ENCODE measurements around the gene SLC19A1. TPM values are rescaled to one million over a fixed set of nuclear protein-coding genes. Genes with fewer than 3 reads are reported as not detected.

Gene SLC19A1
- total and polyA plus RNA-seq, 4 donors = 8.4 to 28.0 (median 13.0) TPM

GRCh38 chr21:45579383-45580180 is 37.3 kb upstream of the SLC19A1 start:
- no peak overlapping the region for H3K9ac ChIP-seq (ENCODE audit: low read depth in 1 of 2, low read length in 2 of 2)
- H3K36me3 ChIP-seq (ENCODE audit: control insufficient read depth in 4 of 4, insufficient read depth in 3 of 4, low read depth in 1 of 4, low read length in 3 of 4) = no peaks in the 10 kb centered on the region
- H3K9me3 ChIP-seq (ENCODE audit: control insufficient read depth in 4 of 4, low read length in 3 of 4) = peaks cover 0 to 4% (median under 1%) of the 10 kb centered on the region in 4 donors
- no peak overlapping the region for H3K27ac ChIP-seq (ENCODE audit: low read depth in 1 of 2, low read length in 2 of 2)
- peaks cover 0 to 3% (median 0%) of the 10 kb centered on the region in 4 donors for H3K4me1 ChIP-seq (ENCODE audit: control insufficient read depth in 4 of 4, insufficient read depth in 4 of 4, low read length in 3 of 4)
- DNase-seq (ENCODE audit: low spot score) = no peak
- peak in 1 of 2 donors; percentile 30 for TF ChIP-seq HNF4A (conservative IDR thresholded peaks at IDR 0.05)
- TF ChIP-seq, protein P1, sequence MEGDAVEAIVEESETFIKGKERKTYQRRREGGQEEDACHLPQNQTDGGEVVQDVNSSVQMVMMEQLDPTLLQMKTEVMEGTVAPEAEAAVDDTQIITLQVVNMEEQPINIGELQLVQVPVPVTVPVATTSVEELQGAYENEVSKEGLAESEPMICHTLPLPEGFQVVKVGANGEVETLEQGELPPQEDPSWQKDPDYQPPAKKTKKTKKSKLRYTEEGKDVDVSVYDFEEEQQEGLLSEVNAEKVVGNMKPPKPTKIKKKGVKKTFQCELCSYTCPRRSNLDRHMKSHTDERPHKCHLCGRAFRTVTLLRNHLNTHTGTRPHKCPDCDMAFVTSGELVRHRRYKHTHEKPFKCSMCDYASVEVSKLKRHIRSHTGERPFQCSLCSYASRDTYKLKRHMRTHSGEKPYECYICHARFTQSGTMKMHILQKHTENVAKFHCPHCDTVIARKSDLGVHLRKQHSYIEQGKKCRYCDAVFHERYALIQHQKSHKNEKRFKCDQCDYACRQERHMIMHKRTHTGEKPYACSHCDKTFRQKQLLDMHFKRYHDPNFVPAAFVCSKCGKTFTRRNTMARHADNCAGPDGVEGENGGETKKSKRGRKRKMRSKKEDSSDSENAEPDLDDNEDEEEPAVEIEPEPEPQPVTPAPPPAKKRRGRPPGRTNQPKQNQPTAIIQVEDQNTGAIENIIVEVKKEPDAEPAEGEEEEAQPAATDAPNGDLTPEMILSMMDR (IDR thresholded peaks at IDR 0.05; ENCODE audit: low read depth, low read length, missing input control) = no peak
- WGBS = 80% methylated on average over 29 of the region's 29 CpGs
- peaks cover 0 to 3% (median 0%) of the 10 kb centered on the region in 4 donors for H3K27me3 ChIP-seq (ENCODE audit: control insufficient read depth in 4 of 4, insufficient read depth in 4 of 4, low read length in 3 of 4)
- H3K4me3 ChIP-seq (ENCODE audit: low read depth in 1 of 3, low read length in 3 of 3) = no peak overlapping the region

DNA sequence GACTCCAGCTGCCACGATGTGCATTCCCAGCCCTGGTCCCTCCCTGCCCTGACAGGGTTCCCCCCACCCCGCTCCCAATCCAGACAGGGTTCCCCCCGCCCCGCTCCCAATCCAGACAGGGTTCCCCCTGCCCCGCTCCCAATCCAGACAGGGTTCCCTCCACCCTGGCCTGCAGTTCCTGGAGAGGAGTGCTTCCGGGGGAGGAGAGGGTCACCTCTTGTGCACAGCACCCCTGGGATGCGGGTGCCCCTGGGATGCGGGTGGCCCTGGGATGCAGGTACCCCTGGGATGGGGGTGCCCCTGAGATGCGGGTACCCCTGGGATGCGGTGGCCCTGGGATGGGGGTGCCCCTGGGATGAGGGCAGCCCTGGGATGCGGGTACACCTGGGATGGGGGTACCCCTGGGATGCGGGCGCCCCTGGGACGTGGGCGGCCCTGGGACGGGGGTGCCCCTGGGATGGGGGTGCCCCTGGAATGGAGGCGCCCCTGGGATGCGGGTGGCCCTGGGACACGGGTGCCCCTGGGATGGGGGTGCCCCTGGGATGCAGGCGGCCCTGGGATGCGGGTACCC is 36.7 kb upstream of the SLC19A1 start:
- Histone ChIP-seq H3K4me3 (ENCODE audit: low read depth in 1 of 3, low read length in 3 of 3) (no peak overlapping the region), H3K9me3 (ENCODE audit: control insufficient read depth in 4 of 4, low read length in 3 of 4) (peaks cover 0 to 4% (median 0%) of the 10 kb centered on the region in 4 donors), H3K27me3 (ENCODE audit: control insufficient read depth in 4 of 4, insufficient read depth in 4 of 4, low read length in 3 of 4) (peaks cover 0 to 1% (median 0%) of the 10 kb centered on the region in 4 donors), H3K27ac (ENCODE audit: low read depth in 1 of 2, low read length in 2 of 2) (no peak overlapping the region), H3K36me3 (ENCODE audit: control insufficient read depth in 4 of 4, insufficient read depth in 3 of 4, low read depth in 1 of 4, low read length in 3 of 4) (no peaks in the 10 kb centered on the region), H3K9ac (ENCODE audit: low read depth in 1 of 2, low read length in 2 of 2) (no peak overlapping the region), H3K4me1 (ENCODE audit: control insufficient read depth in 4 of 4, insufficient read depth in 4 of 4, low read length in 3 of 4) (peaks cover 0 to 3% (median 0%) of the 10 kb centered on the region in 4 donors)
- DNase-seq (ENCODE audit: low spot score) = no peak
- no peak for TF ChIP-seq SP1 (IDR thresholded peaks at IDR 0.05)
- TF ChIP-seq, protein P1 (IDR thresholded peaks at IDR 0.05; ENCODE audit: low read depth, low read length, missing input control) = no peak
- no peak for TF ChIP-seq RAD21 (IDR thresholded peaks at IDR 0.05)
- TF ChIP-seq GABPA (IDR thresholded peaks at IDR 0.05 in 1 of 2, conservative IDR thresholded peaks at IDR 0.05 in 1 of 2) = no peak
- no peak for TF ChIP-seq FOXA1 (IDR thresholded peaks at IDR 0.05)
- TF ChIP-seq RXRA (IDR thresholded peaks at IDR 0.05) = no peak
- TF ChIP-seq MAX (IDR thresholded peaks at IDR 0.05) = no peak
- no peak for TF ChIP-seq EGR1 (IDR thresholded peaks at IDR 0.05; ENCODE audit: low read depth in 2 of 2)
- no peak for TF ChIP-seq HNF4A (conservative IDR thresholded peaks at IDR 0.05)
- WGBS = 91% methylated on average over 21 of the region's 21 CpGs

DNA sequence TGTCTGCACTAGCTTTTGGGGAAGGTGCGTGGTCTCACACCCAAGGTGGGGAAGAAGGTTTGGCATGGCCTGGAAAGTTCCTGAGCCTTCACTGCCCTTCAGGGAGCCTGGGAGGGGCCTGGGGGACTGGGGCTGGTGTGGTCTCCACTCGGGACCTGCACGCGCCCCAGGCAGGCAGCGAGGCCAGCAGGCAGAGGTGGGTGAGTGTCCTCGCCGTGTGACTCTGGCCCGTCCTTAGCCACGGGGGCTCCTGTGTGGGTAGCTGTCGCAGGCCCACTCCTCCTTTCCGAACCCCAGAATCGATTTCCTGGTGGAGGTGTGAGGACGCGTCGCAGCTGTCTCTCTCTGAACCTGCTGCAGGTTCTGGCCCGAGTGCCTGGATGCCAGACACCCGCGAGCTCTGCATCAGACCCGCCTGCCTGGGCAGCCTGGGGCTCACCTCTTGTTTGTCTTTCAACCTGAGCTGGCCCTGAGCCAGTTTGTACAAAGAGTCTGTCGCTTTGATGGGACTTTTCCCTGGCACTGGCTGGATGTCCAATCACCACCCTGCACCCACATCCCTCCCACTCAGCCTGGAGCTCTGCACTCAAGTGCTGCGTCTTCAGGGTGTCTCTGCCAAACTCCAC is 36.0 kb upstream of the SLC19A1 start:
- H3K4me1 ChIP-seq (ENCODE audit: control insufficient read depth in 4 of 4, insufficient read depth in 4 of 4, low read length in 3 of 4) = peaks cover 0 to 3% (median 0%) of the 10 kb centered on the region in 4 donors
- WGBS = 69% methylated on average over 21 of the region's 21 CpGs
- no peaks in the 10 kb centered on the region for H3K36me3 ChIP-seq (ENCODE audit: control insufficient read depth in 4 of 4, insufficient read depth in 3 of 4, low read depth in 1 of 4, low read length in 3 of 4)
- no peak overlapping the region for H3K27ac ChIP-seq (ENCODE audit: low read depth in 1 of 2, low read length in 2 of 2)
- H3K4me3 ChIP-seq (ENCODE audit: low read depth in 1 of 3, low read length in 3 of 3) = no peak overlapping the region
- peaks cover 0 to 4% (median 0%) of the 10 kb centered on the region in 4 donors for H3K9me3 ChIP-seq (ENCODE audit: control insufficient read depth in 4 of 4, low read length in 3 of 4)
- H3K27me3 ChIP-seq (ENCODE audit: control insufficient read depth in 4 of 4, insufficient read depth in 4 of 4, low read length in 3 of 4) = no peaks in the 10 kb centered on the region
- no peak for DNase-seq (ENCODE audit: low spot score)
- no peak overlapping the region for H3K9ac ChIP-seq (ENCODE audit: low read depth in 1 of 2, low read length in 2 of 2)
- TF ChIP-seq, protein P1 (IDR thresholded peaks at IDR 0.05; ENCODE audit: low read depth, low read length, missing input control) = no peak
- TF ChIP-seq FOXA1 (IDR thresholded peaks at IDR 0.05) (no peak), HNF4A (conservative IDR thresholded peaks at IDR 0.05) (no peak), HNF4G (IDR thresholded peaks at IDR 0.05) (no peak), FOXA2 (IDR thresholded peaks at IDR 0.05) (no peak), RXRA (IDR thresholded peaks at IDR 0.05) (no peak), MAX (IDR thresholded peaks at IDR 0.05) (no peak), ATF3 (IDR thresholded peaks at IDR 0.05) (no peak), YY1 (IDR thresholded peaks at IDR 0.05) (no peak), EGR1 (IDR thresholded peaks at IDR 0.05; ENCODE audit: low read depth in 2 of 2) (no peak), ZBTB33 (IDR thresholded peaks at IDR 0.05) (no peak)
